HG02970 (cell line): ENCODE data around the gene SPG7.
"Not testable (repeated sequence)": the region's sequence is repeated elsewhere in the genome, so short reads cannot be mapped to it uniquely, and the experiment has no call there.

Source experiments
- ATAC-seq: cut with Tn5 transposase; IDR thresholded peaks from one replicate; pipeline ENCODE4 v1.9.1; 2021; ENCODE audit warnings: mild to moderate bottlenecking, moderate library complexity, moderate number of reproducible peaks; ENCODE audit not compliant: unreplicated experiment, low FRiP score

Gene SPG7

DNA sequence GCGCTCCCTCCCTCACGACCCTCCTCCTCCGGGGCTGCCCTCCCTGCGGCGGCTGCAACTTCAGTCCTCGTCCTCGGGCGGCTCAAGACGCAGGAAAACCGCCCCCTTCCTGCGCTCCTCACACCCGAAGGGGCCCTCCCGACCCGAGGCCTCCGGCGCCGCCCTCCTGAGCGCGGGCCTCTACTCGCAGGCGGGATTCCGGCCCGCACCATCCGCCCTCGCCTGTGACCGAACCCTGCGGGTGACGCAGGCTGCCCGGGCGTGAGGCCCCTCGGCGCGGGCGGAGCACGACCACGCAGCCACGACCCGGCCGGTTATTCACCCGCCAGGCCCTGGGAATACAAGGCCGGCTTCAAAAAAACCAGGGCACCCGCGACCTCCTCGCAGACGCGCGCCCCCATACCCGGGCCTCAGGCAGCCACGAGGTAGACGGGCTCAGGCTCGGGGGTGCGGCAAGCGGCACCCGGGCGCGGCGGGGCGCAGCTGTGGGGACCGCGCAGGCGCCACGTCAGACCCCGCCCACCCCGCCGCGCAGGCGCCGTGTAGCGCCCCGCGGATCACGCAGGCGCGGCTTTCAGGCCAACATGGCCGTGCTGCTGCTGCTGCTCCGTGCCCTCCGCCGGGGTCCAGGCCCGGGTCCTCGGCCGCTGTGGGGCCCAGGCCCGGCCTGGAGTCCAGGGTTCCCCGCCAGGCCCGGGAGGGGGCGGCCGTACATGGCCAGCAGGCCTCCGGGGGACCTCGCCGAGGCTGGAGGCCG is at the start of gene SPG7:
SPG7 (plus strand) TSS at position 570 of the 757 bp plus-strand sequence; CDS start at position 585, 15 bp downstream.
- peak; percentile 68 for ATAC-seq

DNA sequence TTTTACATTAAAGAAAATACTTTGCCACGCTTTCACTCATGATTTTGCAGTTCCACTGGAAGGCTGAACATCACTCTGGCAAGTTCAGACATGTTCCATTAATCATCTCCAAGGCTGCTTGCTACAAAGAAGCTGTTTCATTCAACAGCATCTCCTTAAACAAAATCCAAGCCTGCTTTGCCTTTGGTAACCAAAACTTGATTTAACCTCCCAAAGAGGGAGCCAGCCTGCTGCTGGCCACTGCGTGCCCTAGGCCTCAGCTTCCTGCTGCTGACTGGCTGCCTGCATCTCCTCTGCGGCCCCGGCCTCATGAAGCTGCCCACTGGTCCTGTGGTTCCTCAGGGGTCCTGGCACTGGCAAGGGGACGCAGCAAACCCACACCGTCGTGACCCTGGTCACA is 49.7 kb upstream of the SPG7 start:
- no peak for ATAC-seq

DNA sequence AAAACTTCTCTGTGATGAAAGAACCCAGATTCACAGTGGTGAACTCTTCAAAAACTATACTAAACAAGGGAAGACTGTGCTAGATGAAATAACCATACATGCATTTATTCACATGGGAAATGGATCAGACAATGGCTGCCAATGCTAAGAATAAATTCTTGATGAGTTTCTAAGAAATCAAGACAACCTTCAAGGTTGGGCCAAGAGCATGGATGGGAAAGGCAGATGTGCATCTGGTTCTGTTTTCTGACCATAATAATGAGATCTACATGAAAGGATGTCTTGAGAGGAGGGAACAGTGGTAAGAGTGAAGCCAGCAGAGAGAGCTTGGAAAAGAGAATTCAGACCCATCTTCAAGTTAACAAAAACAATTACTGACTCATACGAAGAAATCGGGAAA is 49.2 kb upstream of the SPG7 start:
- ATAC-seq = no peak

DNA sequence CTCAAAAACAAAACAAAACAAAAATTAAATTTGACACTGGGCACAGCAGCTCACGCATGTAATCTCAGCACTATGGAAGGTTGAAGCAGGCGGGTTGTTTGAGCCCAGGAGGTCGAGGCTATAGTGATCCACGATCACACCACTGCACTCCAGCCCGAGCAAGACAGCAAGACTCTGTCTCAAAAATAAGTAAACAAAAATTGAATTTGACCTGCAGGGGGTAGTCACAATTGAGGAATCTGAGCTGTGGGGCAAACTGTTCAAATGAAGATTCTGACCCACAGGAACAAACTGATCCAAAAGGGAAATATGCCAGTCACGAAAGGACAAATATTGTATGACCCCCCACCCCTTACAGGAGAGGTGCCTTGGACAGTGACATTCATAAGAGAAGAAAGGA is 47.6 kb upstream of the SPG7 start:
- no peak for ATAC-seq

DNA sequence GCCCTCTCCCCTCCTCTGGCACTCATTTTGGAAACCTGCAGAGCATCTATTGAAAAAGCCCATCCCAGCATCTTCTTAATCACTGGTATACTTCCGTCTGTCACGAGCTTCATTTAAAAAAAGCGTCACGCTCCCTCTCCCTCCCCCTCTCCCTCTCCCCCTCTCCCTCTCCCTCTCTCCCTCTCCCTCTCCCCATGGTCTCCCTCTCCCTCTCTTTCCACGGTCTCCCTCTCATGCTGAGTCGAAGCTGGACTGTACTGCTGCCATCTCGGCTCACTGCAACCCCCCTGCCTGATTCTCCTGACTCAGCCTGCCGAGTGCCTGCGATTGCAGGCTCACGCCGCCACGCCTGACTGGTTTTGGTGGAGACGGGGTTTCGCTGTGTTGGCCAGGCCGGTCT is 46.3 kb upstream of the SPG7 start:
- ATAC-seq = not testable (repeated sequence)

DNA sequence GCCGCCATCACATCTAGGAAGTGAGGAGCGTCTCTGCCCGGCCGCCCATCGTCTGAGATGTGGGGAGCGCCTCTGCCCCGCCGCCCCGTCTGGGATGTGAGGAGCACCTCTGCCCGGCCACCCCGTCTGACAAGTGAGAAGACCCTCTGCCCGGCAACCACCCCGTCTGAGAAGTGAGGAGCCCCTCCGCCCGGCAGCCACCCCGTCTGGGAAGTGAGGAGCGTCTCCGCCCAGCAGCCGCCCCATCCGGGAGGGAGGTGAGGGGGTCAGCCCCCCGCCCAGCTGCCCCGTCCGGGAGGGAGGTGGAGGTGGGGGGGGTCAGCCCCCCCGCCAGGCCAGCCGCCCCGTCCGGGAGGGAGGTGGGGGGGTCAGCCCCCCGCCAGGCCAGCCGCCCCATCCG is 45.6 kb upstream of the SPG7 start:
- not testable (repeated sequence) for ATAC-seq

DNA sequence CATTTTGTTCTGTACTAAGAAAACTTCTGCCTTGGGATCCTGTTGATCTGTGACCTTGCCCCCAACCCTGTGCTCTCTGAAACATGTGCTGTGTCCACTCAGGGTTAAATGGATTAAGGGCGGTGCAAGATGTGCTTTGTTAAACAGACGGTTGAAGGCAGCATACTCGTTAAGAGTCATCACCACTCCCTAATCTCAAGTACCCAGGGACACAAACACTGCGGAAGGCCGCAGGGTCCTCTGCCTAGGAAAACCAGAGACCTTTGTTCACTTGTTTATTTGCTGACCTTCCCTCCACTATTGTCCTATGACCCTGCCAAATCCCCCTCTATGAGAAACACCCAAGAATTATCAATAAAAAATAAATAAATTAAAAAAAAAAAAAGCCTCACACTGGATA is 44.9 kb upstream of the SPG7 start:
- not testable (repeated sequence) for ATAC-seq

DNA sequence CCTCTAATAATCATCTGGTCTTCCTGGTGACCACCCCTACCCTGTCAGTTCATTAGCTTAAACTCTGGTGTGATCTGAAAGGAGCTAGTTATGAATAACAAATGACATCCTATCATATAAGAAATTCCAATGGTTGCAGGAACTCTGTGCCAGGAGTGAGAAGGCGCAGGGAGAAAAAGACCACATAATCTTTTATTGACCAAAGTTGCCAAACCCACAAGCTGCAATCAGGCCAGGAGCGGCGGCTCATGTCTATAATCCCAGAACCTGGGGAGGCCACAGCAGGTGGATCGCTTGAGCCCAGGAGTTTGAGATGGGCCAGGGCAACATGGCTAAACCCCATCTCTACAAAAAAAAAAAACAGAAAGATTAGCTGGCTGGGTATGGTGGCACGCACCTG is 41.3 kb upstream of the SPG7 start:
- no peak for ATAC-seq

DNA sequence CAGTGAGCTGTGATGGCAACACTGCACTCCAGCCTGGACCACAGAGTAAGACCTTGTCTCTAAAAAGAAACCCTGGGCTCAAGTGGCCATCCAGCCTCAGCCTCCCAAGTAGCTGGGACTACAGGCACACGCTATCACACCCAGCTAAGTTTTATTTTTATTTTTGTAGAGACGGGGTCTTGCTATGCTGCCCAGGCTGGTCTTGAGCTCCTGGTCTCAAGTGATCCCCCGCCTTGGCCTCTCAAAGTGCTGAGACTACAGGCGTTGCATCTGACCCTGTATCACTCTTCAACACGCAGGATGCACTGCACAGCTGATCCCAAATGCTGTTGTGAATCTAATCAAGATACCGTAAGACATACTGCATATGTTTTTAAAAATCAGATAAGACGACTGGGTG is 40.8 kb upstream of the SPG7 start:
- ATAC-seq = no peak

DNA sequence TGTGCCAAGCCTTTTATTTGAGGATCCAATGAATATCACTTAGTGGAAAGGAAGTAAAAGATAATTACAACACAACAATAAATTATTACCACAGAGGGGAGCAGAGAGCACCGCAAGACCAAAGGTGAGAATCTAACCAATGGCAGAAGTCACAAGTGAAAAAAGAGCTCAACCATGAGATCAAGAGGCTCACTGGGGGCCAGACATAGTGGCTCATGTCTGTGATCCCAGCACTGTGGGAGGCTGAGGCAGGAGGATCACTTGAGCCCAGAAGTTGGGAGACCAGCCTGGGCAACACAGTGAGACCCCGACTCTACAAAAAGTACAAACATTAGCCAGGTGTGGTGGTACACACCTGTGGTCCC is 35.5 kb upstream of the SPG7 start:
- no peak for ATAC-seq

DNA sequence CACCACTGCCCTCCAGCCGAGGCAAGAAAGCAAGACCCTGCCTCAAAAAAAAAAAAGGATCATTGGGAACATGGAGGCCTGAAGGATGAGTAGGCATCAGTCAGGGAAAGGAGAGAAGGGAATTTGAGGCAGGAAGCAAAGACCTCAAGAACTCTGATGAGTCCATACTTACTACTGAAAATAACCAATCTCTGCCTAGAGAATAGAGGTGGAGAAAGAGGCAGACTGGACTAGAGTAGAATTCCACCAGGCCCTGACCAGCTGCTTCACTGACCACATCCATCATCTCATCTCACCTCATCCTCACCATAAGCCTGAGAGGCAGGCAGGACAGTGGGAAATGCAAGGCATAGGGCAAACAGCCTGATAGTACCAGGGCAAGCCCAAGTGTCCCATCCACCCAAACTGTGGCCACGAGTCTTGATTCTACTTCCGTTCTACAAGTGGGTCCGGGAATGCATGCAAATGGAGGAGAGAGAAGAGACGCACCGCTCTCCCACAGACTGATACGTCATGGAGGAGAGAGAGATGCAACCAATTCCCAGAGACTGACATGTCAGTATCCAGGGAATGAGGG is 35.0 kb upstream of the SPG7 start:
- ATAC-seq = no peak

DNA sequence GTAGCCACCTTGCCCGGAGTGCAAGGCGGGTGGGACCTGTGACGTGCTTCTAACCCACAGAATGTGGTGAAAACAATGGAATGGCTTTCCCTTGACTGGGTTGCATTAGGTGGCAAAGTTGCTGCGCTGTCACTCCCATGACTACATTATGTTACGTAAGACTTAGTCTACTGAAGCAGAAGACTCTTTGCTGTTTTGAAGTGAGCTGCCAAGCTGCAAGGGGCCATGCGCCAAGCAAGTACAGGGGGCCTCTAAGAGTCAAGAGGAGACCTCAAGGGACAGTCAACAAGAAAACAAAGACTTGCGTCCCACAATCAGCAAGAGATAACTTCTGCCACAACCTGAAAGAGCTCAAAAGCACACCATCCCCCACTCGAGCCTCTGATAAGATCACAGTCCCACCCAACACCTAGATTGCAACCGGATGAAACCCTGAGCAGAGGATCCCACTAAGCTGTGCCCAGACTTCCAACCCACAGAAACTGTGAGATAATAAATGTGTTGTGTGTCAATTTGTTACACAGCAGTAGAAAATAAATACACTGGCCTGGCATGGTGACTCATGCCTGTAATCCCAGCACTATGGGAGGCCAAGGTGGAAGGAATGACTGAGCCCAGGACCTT is 34.3 kb upstream of the SPG7 start:
- no peak for ATAC-seq

DNA sequence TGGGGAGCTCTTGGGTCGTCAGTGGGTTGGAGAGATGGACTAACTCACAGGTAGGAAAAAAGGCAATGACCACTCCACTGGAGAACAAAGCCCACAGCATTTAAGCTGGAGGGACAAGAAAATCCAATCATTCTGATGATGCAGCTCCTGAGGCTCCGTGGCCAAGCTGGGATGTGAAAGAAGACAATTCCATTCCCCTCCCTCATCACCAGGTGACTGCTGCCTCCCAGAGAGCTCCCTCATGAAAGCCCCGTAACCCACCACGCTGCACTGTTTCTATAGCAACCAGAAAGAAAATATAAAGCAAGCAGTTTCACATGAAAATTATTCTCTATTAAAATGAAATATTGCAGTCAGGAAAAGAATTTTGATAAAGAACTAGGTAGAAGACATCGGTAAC is 33.1 kb upstream of the SPG7 start:
- no peak for ATAC-seq

DNA sequence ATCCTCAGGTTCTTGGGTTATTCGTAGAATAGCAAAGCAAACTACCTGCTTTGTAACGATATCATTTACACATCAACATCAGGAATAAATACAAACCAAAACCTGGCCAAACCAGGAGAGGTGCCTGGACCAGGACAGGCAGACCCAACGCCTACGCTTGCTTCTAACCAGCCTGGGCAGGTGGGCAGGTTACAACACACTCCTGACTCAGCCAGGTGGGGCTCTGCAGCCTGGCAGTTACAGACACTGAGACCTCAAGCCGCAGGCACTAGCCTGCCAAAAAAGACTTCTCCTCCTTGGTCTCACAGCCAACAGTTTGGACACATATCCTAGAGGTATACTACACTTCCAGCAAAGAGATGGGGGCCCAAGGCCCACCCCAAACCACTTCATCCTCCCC is 31.8 kb upstream of the SPG7 start:
- peak; percentile 29 for ATAC-seq

DNA sequence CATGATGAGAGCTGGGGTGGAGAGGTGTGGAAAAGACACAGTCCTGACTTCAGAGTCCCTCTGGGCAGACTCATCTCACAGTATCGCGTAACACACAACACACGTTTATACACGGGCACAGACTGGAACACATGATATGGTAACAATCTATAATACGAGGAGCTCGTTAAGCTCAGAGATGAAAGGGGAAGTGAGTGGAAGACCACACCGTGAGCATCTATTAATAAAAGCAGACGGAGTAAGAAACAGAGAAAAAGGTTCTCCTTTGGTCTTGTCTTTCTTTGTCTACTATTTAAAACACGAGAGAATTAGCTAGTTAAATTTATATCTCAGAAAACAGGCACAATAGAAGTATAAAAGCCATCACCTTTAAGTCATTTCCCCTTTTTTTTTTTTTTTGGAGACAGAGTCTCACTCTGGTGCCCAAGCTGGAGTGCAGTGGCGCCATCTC is 31.4 kb upstream of the SPG7 start:
- ATAC-seq = peak; percentile 51

DNA sequence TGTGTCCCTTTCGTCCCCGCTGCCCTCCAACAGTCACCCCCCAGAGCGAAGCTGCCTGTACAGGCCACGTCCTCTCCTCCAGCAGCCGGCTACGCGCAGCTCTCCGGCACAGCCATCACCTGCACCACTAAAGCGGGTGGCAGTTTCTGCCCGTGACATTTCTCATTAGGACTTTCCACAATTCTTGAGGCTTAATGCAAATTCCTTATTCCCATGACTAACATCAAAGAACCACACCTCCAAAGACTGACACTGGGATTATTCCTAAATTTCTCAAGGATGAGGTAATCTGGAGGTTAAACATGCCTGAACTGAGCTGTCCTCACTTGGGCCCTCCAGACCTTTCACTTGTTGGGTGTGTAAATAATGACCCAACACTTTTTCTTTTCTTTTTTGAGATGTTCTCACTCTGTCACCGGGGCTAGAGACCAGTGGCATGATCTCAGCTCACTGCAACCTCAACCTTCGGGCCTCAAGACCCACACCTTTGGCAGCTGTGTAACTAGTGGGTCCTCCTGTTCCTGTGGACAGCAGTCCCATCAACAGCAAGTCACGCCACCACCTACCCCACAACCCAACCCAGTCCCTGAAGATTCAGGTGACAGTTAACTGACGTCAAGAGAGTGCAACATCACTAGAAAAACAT is 29.5 kb upstream of the SPG7 start:
- no peak for ATAC-seq

DNA sequence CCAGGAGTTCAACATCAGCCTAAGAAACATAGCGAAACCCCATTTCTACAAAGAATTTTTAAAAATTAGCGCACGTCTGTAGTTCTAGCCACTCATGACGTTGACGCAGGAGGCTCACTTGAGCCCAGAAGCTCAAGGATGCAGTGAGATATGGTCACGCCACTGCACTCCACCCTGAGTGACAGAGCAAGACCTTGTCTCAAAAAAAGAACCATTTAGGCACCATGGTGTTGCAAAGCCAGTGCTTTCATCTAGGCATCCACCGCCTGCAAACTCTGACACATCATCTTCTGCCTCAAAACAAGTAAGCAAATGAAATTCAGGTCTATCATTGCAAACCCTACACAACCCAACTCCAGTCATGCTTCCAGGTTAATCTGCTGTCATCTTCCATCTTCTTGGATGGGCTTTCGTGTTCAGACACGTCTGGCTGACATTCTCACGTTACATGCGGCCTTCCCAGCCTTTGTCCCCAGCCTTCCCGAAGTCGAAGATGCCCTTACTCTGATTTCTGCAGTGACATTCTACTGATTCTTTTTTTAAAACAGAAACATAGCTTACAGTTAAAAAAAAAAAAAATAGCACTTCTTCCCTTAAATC is 26.7 kb upstream of the SPG7 start:
- no peak for ATAC-seq

DNA sequence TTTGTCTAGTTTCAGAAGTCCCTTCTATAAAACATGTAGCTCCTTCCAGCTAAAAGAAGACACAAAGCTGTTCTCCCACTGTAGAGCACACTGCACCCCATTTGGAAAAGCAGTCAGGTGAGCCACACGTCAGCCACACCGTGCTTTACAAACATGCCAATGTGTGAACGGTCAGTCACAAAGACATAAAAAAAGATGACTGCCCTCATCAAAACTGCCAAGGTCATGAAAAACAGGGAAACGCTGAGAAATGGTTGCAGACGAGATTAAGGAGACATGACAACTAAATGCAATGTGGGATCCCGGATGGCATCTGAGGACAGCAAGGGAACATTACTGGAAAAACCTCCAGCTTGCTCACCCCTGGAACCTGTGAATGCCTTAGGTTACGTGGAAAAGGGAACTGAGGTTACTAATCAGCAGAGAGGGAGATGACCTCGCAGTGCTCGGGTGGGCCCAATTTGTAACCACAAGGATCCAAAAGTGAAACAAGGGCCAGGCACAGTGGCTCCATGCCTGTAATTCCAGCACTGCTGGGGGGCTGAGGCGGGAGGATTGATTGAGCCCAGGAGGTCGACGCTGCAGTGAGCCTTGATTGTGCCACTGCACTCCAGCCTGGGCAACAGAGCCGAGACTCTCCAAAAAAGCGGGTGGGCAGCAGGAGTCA is 25.9 kb upstream of the SPG7 start:
- ATAC-seq = no peak

DNA sequence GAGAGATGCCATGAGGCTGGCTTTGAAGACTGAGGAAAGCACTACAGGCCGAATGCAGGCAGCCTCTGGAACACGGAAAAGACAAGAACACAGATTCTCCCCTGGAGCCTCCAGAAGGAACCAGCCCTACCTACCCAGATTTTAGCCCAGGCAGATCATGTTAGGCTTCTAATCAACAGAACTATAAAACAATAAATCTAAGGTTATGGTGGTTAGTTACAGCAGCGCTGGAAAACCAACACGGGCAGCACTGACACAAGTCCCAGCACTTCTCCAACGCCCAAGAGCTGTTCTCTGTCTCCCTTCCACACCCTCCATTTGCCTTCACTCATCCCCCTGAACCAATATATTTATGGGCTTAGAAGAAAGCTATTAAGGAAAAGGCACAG is 25.4 kb upstream of the SPG7 start:
- no peak for ATAC-seq

DNA sequence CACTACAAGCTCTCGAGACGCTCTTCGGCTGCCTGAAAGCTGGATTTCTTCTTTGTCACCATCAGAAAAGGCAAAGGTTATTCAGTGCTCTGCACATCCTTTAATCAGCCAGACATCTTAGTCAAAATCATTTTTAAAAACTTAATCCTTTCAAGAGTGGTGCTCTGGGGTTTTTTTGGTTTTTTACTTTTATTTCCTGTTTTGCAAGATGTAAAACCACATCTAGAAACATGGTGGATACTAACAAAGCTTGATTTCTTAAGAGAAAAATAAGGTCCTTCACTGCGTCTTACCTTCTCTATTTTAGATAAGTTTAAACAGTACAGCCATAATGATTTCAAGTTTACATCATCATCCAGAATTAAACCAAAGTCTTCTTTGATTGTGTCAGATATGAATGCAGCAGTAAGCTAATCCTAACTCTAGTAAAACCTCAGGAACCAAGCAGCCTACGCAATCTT is 24.1 kb upstream of the SPG7 start:
- no peak for ATAC-seq
